GM12801 (cell line): ENCODE measurements around the gene GALNT18.

ENCODE experiments used
- CTCF ChIP-seq: IDR thresholded peaks from one replicate; pipeline ENCODE4 v1.5.1; 2011; ENCODE audit warnings: control low read depth; ENCODE audit not compliant: insufficient read length; ENCODE audit errors: extremely low read depth

The GALNT18 gene

GRCh38 chr11:11281626-11282025 is 340.2 kb downstream of the GALNT18 start:
- TF ChIP-seq CTCF = no peak

GRCh38 chr11:11280826-11281225 is 341.0 kb downstream of the GALNT18 start:
- no peak for TF ChIP-seq CTCF

- TF ChIP-seq CTCF = no peak
Measured at GRCh38 chr11:11279956-11280689, 341.7 kb downstream of the GALNT18 start.

- no peak for TF ChIP-seq CTCF
Measured at GRCh38 chr11:11272254-11272653, 349.6 kb downstream of the GALNT18 start.

GRCh38 chr11:11270236-11270775 is 351.5 kb downstream of the GALNT18 start:
- no peak for TF ChIP-seq CTCF

- TF ChIP-seq CTCF = no peak
Measured at GRCh38 chr11:11268706-11269105, 353.1 kb downstream of the GALNT18 start.

GRCh38 chr11:11268119-11268518 is 353.7 kb downstream of the GALNT18 start:
- TF ChIP-seq CTCF = no peak
